T-helper 22 cell (primary cell): Measurements from ENCODE around the gene CYP4X1.
"Not testable (repeated sequence)": the region's sequence is repeated elsewhere in the genome, so short reads cannot be mapped to it uniquely, and the experiment has no call there.

Experiments used
- DNase-seq: peaks from one replicate; pipeline ENCODE4 v3.0.0-alpha.2; 2020; ENCODE audit warnings: low read depth

CYP4X1 gene

GRCh38 chr1:47023268-47024140 lies at the start of gene CYP4X1:
CYP4X1 (plus strand) TSS chr1:47023669; CDS start chr1:47023818, 149 bp downstream.
- DNase-seq = no peak

GRCh38 chr1:46983166-46983829 lies 40.2 kb upstream of the CYP4X1 start:
- no peak for DNase-seq

GRCh38 chr1:46983830-46984586 lies 39.5 kb upstream of the CYP4X1 start:
- no peak for DNase-seq

- DNase-seq = not testable (repeated sequence)
Observed at GRCh38 chr1:46990541-46990940, 32.9 kb upstream of the CYP4X1 start.

- DNase-seq = no peak
Observed at GRCh38 chr1:46991083-46991923, 32.2 kb upstream of the CYP4X1 start.

DNA sequence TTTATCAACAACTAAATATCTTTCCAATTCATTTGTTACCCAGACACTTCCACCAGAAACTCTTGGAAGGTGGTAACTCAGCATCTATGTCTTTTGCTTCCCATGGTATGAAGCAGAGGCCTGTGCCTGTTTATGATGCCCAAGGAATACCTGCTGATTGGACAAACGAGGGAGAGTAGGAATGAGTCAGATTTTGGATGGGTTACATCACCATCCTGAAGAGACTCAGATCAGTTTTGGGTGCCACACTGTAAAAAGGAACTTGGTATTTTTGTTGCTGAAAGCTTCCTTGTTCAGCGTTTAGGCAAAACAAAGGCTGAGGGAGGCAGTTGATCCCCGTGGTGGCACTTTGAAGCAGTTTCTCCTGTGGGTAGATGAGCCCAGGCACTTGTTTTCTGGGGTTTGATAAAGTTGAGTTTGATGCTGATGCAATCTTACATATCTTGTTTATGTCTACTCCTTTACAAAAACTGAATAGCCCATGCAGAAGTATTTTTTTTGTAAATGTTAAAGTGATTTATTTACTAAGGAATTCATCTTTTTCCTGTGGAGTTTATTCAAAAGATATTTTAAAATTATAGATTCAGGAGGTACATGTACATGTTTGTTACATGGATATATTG lies 26.7 kb upstream of the CYP4X1 start:
- DNase-seq = no peak

DNA sequence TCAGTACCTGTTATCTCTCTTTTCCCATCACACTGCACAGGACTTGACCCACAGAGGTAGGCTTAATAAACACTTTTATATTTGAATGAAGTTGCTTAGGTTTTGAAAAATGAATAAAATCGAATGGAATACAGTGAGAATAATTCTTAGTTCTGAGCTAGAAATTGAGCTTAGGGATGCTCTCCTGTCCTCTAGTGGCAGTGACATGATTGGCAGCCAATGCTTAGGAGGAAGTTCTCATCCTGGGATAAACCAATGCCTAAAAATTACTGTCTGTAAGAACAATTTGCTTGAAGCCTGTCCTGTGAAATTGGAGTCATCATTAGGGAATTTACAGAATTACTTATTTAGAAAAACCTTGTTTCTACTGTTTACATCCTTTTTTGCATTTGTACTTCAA lies 21.3 kb upstream of the CYP4X1 start:
- DNase-seq = no peak

DNA sequence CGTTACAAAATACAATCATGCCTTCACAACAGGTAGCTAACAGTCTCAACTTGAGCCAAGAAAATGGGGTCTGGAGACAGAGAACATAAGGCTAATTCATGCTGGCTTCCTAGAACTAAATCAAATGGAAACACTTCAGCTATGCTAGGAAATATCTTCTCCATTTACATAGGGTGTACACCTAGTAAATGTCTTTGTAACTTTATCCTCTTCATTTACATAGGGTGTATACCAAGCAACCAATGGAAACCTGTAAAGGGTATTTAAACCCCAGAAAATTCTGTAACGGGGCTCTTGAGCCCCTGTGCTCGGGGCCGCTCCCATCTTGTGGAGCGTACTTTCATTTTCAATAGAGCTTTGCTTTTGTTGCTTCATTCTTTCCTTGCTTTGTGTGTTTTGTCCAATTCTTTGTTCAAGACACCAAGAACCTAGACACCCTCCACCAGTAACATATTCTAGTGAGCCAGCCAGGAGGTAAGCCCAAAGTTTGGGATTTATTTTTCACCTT lies 19.5 kb upstream of the CYP4X1 start:
- DNase-seq = no peak

DNA sequence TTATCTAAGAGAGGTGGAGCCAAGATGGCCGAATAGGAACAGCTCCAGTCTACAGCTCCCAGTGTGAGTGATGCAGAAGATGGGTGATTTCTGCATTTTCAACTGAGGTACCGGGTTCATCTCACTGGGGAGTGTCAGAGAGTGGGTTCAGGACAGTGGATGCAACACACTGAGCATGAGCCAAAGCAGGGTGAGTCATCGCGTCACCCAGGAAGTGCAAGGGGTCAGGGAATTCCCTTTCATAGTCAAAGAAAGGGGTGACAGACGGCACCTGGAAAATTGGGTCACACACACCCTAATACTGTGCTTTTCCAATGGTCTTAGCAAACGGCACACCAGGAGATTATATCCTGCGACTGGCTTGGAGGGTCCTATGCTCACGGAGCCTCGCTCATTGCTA lies 17.0 kb upstream of the CYP4X1 start:
- not testable (repeated sequence) for DNase-seq

DNA sequence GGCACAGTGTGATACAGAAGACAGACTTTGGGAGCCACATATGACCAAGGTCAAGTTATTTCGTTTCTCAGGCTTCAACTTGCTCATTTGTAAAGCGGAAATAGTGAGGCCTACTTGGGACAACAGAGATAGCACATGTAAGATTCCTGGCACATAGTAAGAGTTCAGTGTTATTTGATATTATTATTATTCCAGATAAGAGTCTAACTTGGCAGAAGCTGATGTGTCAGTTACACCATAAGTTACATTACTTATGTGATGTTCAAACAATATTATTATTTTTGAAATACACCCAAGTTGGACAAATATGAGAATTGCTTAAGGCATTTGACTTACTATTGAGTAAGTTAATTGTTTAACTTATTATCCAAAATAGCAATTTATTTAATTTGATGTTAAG lies 10.2 kb upstream of the CYP4X1 start:
- no peak for DNase-seq

DNA sequence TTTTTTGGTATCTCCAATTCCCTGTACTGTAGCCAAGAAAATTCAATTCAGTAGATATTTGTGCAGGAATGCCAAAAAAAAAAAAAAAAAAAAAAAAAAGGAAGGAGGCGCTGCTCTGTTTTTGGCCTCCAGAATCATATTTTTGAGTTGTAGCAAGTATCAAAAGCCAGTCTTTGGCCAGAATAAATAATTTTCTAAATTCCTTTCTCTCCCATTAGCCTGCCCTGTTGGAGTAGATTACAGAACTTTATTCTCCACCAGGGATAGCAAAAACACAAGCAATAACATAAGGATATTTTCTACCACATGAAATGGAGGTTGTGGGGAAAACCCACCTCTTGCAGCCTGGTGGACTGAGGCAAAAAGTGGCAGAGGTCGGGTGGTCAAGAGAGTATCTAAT lies 2.4 kb upstream of the CYP4X1 start:
- DNase-seq = no peak

GRCh38 chr1:47024141-47024801 lies 802 bp downstream of the CYP4X1 start:
- DNase-seq = no peak

DNA sequence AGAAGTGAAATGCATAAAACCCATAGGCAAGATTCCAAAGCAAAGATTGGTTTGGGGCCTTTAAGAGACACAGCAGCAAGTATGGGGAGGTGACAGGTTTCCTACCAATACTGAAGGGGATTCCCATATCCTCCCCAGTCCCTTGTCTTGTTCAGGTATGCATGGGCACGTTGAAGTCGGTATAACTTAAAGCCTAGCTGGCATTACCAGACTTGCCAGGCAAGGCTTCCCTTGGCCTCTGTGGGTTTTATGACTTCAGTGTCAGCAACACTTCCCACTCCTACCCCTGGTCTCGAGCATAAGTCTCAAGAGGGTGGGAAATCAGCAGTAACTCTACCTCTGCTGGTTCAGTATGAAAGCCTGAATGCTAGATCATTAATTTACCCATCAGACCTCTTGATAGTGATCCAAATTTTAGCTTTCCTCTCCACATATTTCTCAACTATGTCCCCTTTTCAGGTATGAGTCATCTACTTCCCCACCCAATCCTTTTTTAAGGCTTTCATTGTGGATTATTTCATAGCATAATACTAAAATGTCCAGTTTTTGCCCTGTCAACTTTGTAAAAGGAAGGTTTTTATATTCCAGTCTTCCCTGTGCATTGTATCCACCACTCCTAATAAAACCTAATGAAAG lies 6.8 kb downstream of the CYP4X1 start:
- DNase-seq = no peak

DNA sequence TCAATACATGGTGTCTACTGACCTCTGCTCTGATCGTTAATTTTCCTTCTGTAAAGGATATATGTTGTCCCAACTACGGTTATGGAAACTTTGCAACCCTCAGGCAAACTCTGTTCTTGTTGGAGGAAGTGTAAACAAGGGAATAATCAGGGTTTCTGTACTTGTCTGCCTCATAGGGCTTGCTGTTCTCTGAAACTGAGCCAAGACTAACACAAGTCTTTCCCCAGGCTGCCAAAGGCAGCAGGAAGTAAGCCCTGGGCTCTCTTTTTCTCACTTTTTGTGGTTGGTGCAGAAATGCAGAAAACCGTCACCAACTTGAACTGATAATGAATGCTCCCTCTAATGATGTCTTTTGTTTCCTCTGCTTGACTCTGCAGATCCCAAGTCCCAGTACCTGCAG lies 7.6 kb downstream of the CYP4X1 start:
- DNase-seq = no peak

DNA sequence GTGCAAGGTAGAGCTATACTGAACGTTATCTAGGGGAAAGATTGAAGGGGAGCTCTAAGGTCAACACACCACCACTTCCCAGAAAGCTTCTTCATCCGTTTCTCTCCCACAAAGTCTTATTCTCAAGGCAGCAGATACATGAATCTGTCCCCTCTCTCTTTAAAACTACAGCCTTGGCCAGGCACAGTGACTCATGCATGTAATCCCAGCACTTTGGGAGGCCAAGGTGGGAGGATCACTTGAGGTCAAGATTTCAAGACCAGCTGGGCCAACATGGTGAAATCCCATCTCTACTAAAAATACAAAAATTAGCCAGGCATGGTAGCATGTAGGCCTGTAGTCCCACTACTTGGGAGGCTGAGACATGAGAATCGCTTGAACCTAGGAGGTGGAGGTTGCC lies 8.1 kb downstream of the CYP4X1 start:
- no peak for DNase-seq

GRCh38 chr1:47036764-47037163 lies 13.3 kb downstream of the CYP4X1 start:
- no peak for DNase-seq

DNA sequence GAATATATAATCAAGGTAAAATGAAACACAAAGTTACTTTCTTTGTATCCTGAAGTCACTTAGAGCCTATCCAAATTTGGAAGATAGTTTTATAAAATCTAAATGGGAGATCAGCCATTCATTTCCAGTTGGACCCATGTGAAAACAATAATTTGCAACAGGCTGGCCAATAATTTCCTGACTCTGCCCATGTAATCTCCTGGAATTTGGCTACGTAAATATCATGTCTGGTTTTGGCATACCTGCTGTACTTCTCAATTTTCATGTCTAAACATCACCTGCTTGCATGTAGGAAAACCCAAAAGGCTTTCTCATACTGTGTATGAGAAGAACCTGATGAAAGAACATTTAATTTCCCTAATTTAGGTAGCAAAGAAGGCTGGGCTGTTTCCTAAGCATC lies 35.9 kb downstream of the CYP4X1 start:
- DNase-seq = no peak

- DNase-seq = no peak
Observed at GRCh38 chr1:47067097-47067594, 43.7 kb downstream of the CYP4X1 start, which contains the start of gene CYP4Z1. CYP4Z1 (plus strand) TSS chr1:47067231; CDS start chr1:47067491, 260 bp downstream.

GRCh38 chr1:47069080-47069479 lies 45.6 kb downstream of the CYP4X1 start:
- DNase-seq = not testable (repeated sequence)

DNA sequence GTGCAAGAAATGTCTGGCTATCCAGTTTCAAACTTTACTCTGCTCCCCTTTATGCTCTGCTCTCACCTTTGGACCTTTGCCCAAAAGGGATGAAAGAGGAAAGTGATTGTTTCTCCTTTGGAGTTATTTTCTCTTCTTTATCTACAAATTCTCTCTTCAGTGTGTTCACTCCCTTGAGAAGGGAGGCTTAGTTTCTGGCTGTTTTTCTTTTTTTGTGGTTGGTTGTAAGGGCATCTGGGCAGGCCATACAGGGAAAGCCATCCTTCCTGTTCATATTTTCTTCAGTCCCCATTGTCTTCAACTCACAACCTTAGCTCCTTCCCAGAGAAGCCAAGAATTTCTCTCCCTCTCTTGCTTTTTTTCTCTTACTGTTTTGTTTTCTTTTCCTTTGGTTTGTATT lies 46.0 kb downstream of the CYP4X1 start:
- not testable (repeated sequence) for DNase-seq
